ENCODE data around the gene ZNF292.
"Not testable (repeated sequence)": the region's sequence is repeated elsewhere in the genome, so short reads cannot be mapped to it uniquely, and the experiment has no call there.

The ZNF292 gene

GRCh38 chr6:87214831-87215230, 59.5 kb downstream of the ZNF292 start:
- DNase-seq, result no peak

GRCh38 chr6:87220997-87221396, 65.6 kb downstream of the ZNF292 start:
- DNase-seq, result no peak

- DNase-seq, result no peak
These were observed 67.3 kb downstream of the ZNF292 start for GRCh38 chr6:87222676-87223075.

- no peak for DNase-seq
These were observed 69.6 kb downstream of the ZNF292 start for GRCh38 chr6:87224971-87225370.

- no peak for DNase-seq
These were observed 70.1 kb downstream of the ZNF292 start for GRCh38 chr6:87225511-87225910.

GRCh38 chr6:87225937-87226336, 70.6 kb downstream of the ZNF292 start:
- DNase-seq, result no peak

GRCh38 chr6:87230801-87231200, 75.4 kb downstream of the ZNF292 start:
- no peak for DNase-seq

GRCh38 chr6:87237804-87238203, 82.4 kb downstream of the ZNF292 start:
- DNase-seq, result peak; percentile 44

GRCh38 chr6:87239098-87239635, 83.8 kb downstream of the ZNF292 start:
- DNase-seq, result not testable (repeated sequence)

- DNase-seq, result no peak
These were observed 85.9 kb downstream of the ZNF292 start for GRCh38 chr6:87241304-87241703.

- no peak for DNase-seq
These were observed 86.9 kb downstream of the ZNF292 start for GRCh38 chr6:87242311-87242710.

- DNase-seq, result no peak
These were observed 88.4 kb downstream of the ZNF292 start for GRCh38 chr6:87243812-87244211.

GRCh38 chr6:87244380-87244779, 89.0 kb downstream of the ZNF292 start:
- no peak for DNase-seq

- no peak for DNase-seq
These were observed 94.7 kb downstream of the ZNF292 start for GRCh38 chr6:87250019-87250418.

GRCh38 chr6:87251225-87251624, 95.9 kb downstream of the ZNF292 start:
- no peak for DNase-seq

- DNase-seq, result no peak
These were observed 96.4 kb downstream of the ZNF292 start for GRCh38 chr6:87251725-87252124.

- no peak for DNase-seq
These were observed 101.7 kb downstream of the ZNF292 start for GRCh38 chr6:87257046-87257445.

GRCh38 chr6:87257565-87257964, 102.2 kb downstream of the ZNF292 start:
- no peak for DNase-seq

- no peak for DNase-seq
These were observed 102.6 kb downstream of the ZNF292 start for GRCh38 chr6:87257975-87258374.

- DNase-seq, result no peak
These were observed 104.4 kb downstream of the ZNF292 start for GRCh38 chr6:87259791-87260190.

- DNase-seq, result no peak
These were observed 106.2 kb downstream of the ZNF292 start for GRCh38 chr6:87261534-87261933.

GRCh38 chr6:87264481-87264880, 109.1 kb downstream of the ZNF292 start:
- DNase-seq, result no peak

GRCh38 chr6:87274660-87275274, 119.4 kb downstream of the ZNF292 start:
- DNase-seq, result no peak

- no peak for DNase-seq
These were observed 121.3 kb downstream of the ZNF292 start for GRCh38 chr6:87276624-87277023.

GRCh38 chr6:87277123-87277522, 121.8 kb downstream of the ZNF292 start:
- no peak for DNase-seq
